ENCODE data around the gene TBCE.

DNA sequence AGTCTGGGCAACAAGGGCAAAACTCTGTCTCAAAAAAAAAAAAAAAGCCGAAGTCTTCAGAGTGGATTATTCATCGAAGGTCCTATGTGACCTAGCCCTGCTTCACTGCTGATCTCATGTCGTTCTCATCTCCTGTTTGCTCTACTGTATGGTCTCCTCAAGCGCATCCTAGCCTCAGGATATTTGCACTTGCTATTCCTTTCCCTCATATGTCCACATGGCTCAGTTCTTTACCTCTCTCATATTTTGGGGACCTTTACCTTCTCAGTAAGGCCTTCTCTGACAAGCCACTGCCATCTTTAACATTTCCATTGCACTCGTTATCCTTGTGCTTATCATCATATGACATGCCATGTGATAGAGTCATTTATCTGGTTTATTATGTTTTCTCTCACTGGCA is 2.6 kb downstream of the TBCE start:
- TF ChIP-seq CTCF (IDR thresholded peaks at IDR 0.05) (no peak), EZH2 (IDR thresholded peaks at IDR 0.05) (no peak), EZH2phosphoT487 (IDR thresholded peaks at IDR 0.05) (no peak)

All from neural progenitor cell (in vitro differentiated cells).